Astrocyte (in vitro differentiated cells and primary cell): ENCODE results near the gene OPN5. TPM values are rescaled to one million over a fixed set of nuclear protein-coding genes. Genes with fewer than 3 reads are reported as not detected.

ENCODE experiments used
- DNase-seq: peaks from one replicate; pipeline ENCODE4 v3.0.0-alpha.2; 2010; ENCODE audit warnings: low read depth
- FAIRE-seq: peaks from 2 replicates; lab custom pipeline; 2011; peaks lifted over from hg19 to GRCh38; lab: Jason Lieb, UNC
- H2AFZ ChIP-seq: 2 replicates; pipeline ENCODE4 v1.6.0; 2012; ENCODE audit warnings: low read depth, low read length, inconsistent platforms
- H3K27ac ChIP-seq: 2 replicates; pipeline ENCODE4 v1.5.1; 2011; ENCODE audit warnings: low read depth, low read length, inconsistent platforms
- H3K27me3 ChIP-seq: 2 replicates; pipeline ENCODE4 v1.6.0; 2011; ENCODE audit warnings: low read length, inconsistent platforms; ENCODE audit not compliant: insufficient read depth
- H3K36me3 ChIP-seq: 2 replicates; pipeline ENCODE4 v1.5.1; 2011; ENCODE audit warnings: low read length, inconsistent platforms; ENCODE audit not compliant: insufficient read depth
- H3K4me1 ChIP-seq: 2 replicates; pipeline ENCODE4 v1.5.1; 2011; ENCODE audit warnings: low read length, inconsistent platforms; ENCODE audit not compliant: insufficient read depth
- H3K4me2 ChIP-seq: 2 replicates; pipeline ENCODE4 v1.6.0; 2012; ENCODE audit warnings: low read length, inconsistent platforms
- H3K4me3 ChIP-seq: 2 replicates; pipeline ENCODE4 v1.5.1; 2011; ENCODE audit warnings: low read depth, mild to moderate bottlenecking, low read length, inconsistent platforms; ENCODE audit not compliant: insufficient read depth
- H3K79me2 ChIP-seq: 2 replicates; pipeline ENCODE4 v1.6.0; 2012; ENCODE audit warnings: mild to moderate bottlenecking, low read length, inconsistent platforms; ENCODE audit not compliant: insufficient read depth
- H3K9ac ChIP-seq: 2 replicates; pipeline ENCODE4 v1.6.0; 2012; ENCODE audit warnings: mild to moderate bottlenecking, low read length, inconsistent platforms
- H3K9me3 ChIP-seq: 2 replicates; pipeline ENCODE4 v1.5.1; 2012; ENCODE audit warnings: low read depth, mild to moderate bottlenecking, low read length, inconsistent platforms; ENCODE audit not compliant: insufficient read depth
- H4K20me1 ChIP-seq: 2 replicates; pipeline ENCODE4 v1.6.0; 2012; ENCODE audit warnings: low read length, inconsistent platforms; ENCODE audit not compliant: insufficient read depth
- H3K27ac Mint-ChIP-seq: one replicate; pipeline ENCODE4 v1.8.0; 2021; ENCODE audit warnings: mild to moderate bottlenecking, mixed read lengths; ENCODE audit not compliant: unreplicated experiment
- H3K27me3 Mint-ChIP-seq: one replicate; pipeline ENCODE4 v1.8.0; 2021; ENCODE audit warnings: low read depth, mixed read lengths; ENCODE audit not compliant: unreplicated experiment
- H3K36me3 Mint-ChIP-seq: one replicate; pipeline ENCODE4 v1.8.0; 2021; ENCODE audit warnings: low read depth, mixed read lengths; ENCODE audit not compliant: unreplicated experiment
- H3K4me1 Mint-ChIP-seq: one replicate; pipeline ENCODE4 v1.8.0; 2021; ENCODE audit warnings: low read depth, mixed read lengths; ENCODE audit not compliant: unreplicated experiment
- H3K4me3 Mint-ChIP-seq: one replicate; pipeline ENCODE4 v1.8.0; 2021; ENCODE audit warnings: mild to moderate bottlenecking, moderate library complexity, mixed read lengths; ENCODE audit not compliant: unreplicated experiment
- H3K9me3 Mint-ChIP-seq: one replicate; pipeline ENCODE4 v1.8.0; 2021; ENCODE audit warnings: mild to moderate bottlenecking, mixed read lengths; ENCODE audit not compliant: unreplicated experiment
- EZH2 ChIP-seq: IDR thresholded peaks from 2 replicates; pipeline ENCODE4 v1.6.1; 2012; ENCODE audit warnings: mild to moderate bottlenecking, low read length, inconsistent platforms; ENCODE audit not compliant: insufficient read depth
- total RNA-seq: library from RNA; stranded (reverse); gene quantifications from 2 replicates; pipeline ENCODE4 v1.2.1, GENCODE V29; 2021
- TF ChIP-seq, protein P1 (sequence below): IDR thresholded peaks from 2 replicates; pipeline ENCODE4 v1.5.1; 2011; ENCODE audit warnings: low read depth, mild to moderate bottlenecking, inconsistent platforms, low read length, moderate library complexity; ENCODE audit not compliant: insufficient read depth

The OPN5 gene
- total RNA-seq, 1 donor from 2014 or later: not detected

- Histone ChIP-seq H3K9ac (no peak overlapping the region), H2AFZ (no peak overlapping the region), H3K27me3 (no peaks in the 10 kb centered on the region), H3K4me3 (no peak overlapping the region), H3K4me2 (no peak overlapping the region), H3K9me3 (no peaks in the 10 kb centered on the region), H3K36me3 (no peaks in the 10 kb centered on the region), H3K79me2 (no peaks in the 10 kb centered on the region), H3K4me1 (peaks cover 13% of the 10 kb centered on the region), H3K27ac (no peak overlapping the region), H4K20me1 (no peaks in the 10 kb centered on the region)
- Mint-ChIP-seq H3K27me3 (no peaks in the 10 kb centered on the region), H3K4me3 (no peak overlapping the region), H3K9me3 (no peaks in the 10 kb centered on the region), H3K36me3 (no peaks in the 10 kb centered on the region), H3K4me1 (peaks cover 14% of the 10 kb centered on the region), H3K27ac (no peak overlapping the region)
- no peak for DNase-seq
- TF ChIP-seq, protein P1, sequence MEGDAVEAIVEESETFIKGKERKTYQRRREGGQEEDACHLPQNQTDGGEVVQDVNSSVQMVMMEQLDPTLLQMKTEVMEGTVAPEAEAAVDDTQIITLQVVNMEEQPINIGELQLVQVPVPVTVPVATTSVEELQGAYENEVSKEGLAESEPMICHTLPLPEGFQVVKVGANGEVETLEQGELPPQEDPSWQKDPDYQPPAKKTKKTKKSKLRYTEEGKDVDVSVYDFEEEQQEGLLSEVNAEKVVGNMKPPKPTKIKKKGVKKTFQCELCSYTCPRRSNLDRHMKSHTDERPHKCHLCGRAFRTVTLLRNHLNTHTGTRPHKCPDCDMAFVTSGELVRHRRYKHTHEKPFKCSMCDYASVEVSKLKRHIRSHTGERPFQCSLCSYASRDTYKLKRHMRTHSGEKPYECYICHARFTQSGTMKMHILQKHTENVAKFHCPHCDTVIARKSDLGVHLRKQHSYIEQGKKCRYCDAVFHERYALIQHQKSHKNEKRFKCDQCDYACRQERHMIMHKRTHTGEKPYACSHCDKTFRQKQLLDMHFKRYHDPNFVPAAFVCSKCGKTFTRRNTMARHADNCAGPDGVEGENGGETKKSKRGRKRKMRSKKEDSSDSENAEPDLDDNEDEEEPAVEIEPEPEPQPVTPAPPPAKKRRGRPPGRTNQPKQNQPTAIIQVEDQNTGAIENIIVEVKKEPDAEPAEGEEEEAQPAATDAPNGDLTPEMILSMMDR: no peak
- no peak for TF ChIP-seq EZH2
- FAIRE-seq: no peak
Observed at GRCh38 chr6:47734831-47735481, 46.9 kb upstream of the OPN5 start.

GRCh38 chr6:47736083-47736700, 45.6 kb upstream of the OPN5 start:
- DNase-seq (peak; percentile 29), FAIRE-seq (no peak)
- H3K9me3 ChIP-seq: no peaks in the 10 kb centered on the region
- no peaks in the 10 kb centered on the region for H3K79me2 ChIP-seq
- H3K4me3 ChIP-seq: no peak overlapping the region
- H4K20me1 ChIP-seq: no peaks in the 10 kb centered on the region
- Mint-ChIP-seq H3K27me3 (no peaks in the 10 kb centered on the region), H3K9me3 (no peaks in the 10 kb centered on the region), H3K4me1 (peaks cover 12% of the 10 kb centered on the region), H3K36me3 (no peaks in the 10 kb centered on the region), H3K4me3 (no peak overlapping the region), H3K27ac (no peak overlapping the region)
- no peaks in the 10 kb centered on the region for H3K36me3 ChIP-seq
- no peak overlapping the region for H3K4me2 ChIP-seq
- peaks cover 10% of the 10 kb centered on the region for H3K4me1 ChIP-seq
- no peak overlapping the region for H3K27ac ChIP-seq
- H2AFZ ChIP-seq: peak overlapping the region; percentile 5
- no peaks in the 10 kb centered on the region for H3K27me3 ChIP-seq
- H3K9ac ChIP-seq: no peak overlapping the region
- TF ChIP-seq EZH2: no peak
- TF ChIP-seq, protein P1: no peak

- H3K4me1 Mint-ChIP-seq: peaks cover 16% of the 10 kb centered on the region
- no peak overlapping the region for H3K4me3 ChIP-seq
- peak; percentile 53 for DNase-seq
- H4K20me1 ChIP-seq: no peaks in the 10 kb centered on the region
- no peaks in the 10 kb centered on the region for H3K27me3 ChIP-seq
- H3K9me3 ChIP-seq: no peaks in the 10 kb centered on the region
- H3K9ac ChIP-seq: no peak overlapping the region
- no peak overlapping the region for H3K27ac Mint-ChIP-seq
- H2AFZ ChIP-seq: no peak overlapping the region
- no peaks in the 10 kb centered on the region for H3K36me3 ChIP-seq
- peaks cover 12% of the 10 kb centered on the region for H3K4me1 ChIP-seq
- no peaks in the 10 kb centered on the region for H3K36me3 Mint-ChIP-seq
- FAIRE-seq: no peak
- no peaks in the 10 kb centered on the region for H3K79me2 ChIP-seq
- H3K4me2 ChIP-seq: no peak overlapping the region
- H3K27me3 Mint-ChIP-seq: no peaks in the 10 kb centered on the region
- no peak overlapping the region for H3K4me3 Mint-ChIP-seq
- no peaks in the 10 kb centered on the region for H3K9me3 Mint-ChIP-seq
- TF ChIP-seq EZH2: no peak
- TF ChIP-seq, protein P1: no peak
- H3K27ac ChIP-seq: no peak overlapping the region
Observed at GRCh38 chr6:47737406-47737805, 44.4 kb upstream of the OPN5 start.
